Muscle of leg (tissue), 11 donors: ENCODE measurements around the gene GNAQ. TPM values are rescaled to one million over a fixed set of nuclear protein-coding genes. Genes with fewer than 3 reads are reported as not detected.

Experiments used
- DNase-seq: peaks from one replicate; pipeline ENCODE4 v3.0.0; 2013
- H3K27ac ChIP-seq: one replicate; pipeline ENCODE4 v1.5.1; 2013; ENCODE audit warnings: mild to moderate bottlenecking, low read length, control low read depth
- H3K27me3 ChIP-seq: one replicate; pipeline ENCODE4 v1.6.1; 2013; ENCODE audit warnings: low read length; ENCODE audit not compliant: control insufficient read depth, insufficient read depth
- H3K36me3 ChIP-seq: one replicate; pipeline ENCODE4 v1.6.1; 2013; ENCODE audit warnings: low read length; ENCODE audit not compliant: control insufficient read depth, insufficient read depth
- H3K4me1 ChIP-seq: one replicate; pipeline ENCODE4 v1.6.1; 2013; ENCODE audit warnings: low read length; ENCODE audit not compliant: control insufficient read depth, insufficient read depth
- H3K4me3 ChIP-seq: one replicate; pipeline ENCODE4 v1.5.1; 2013; ENCODE audit warnings: low read length, control low read depth
- H3K9me3 ChIP-seq: replicated peaks from 2 replicates; pipeline ENCODE4 v1.6.1; 2013; ENCODE audit warnings: low read depth, low read length; ENCODE audit not compliant: control insufficient read depth
- WGBS: methylation state at CpG from one replicate; pipeline ENCODE4 v1.1.5; 2013; ENCODE audit warnings: missing lambda C conversion rate; ENCODE audit not compliant: insufficient coverage; 5-methylcytosine and 5-hydroxymethylcytosine counted together
- polyA plus RNA-seq, 8 donors: library from polyadenylated mRNA; unstranded; fragments of 120-200 nt; gene quantifications; one replicate each; pipeline versions ENCODE4 v1.2.1 to v1.2.3, GENCODE V29; 2013; ENCODE audit warnings: inconsistent platforms in 1 of 8, low replicate concordance in 1 of 8; ENCODE audit not compliant: insufficient read length in 8 of 8, insufficient read depth in 1 of 8
- total RNA-seq: library from RNA; stranded (reverse); fragments of 120-200 nt; gene quantifications from one replicate; pipeline ENCODE4 v1.2.4, GENCODE V29; 2013

Gene GNAQ
- total and polyA plus RNA-seq, 9 donors, result 19.7 to 31.6 (median 27.0) TPM

DNA sequence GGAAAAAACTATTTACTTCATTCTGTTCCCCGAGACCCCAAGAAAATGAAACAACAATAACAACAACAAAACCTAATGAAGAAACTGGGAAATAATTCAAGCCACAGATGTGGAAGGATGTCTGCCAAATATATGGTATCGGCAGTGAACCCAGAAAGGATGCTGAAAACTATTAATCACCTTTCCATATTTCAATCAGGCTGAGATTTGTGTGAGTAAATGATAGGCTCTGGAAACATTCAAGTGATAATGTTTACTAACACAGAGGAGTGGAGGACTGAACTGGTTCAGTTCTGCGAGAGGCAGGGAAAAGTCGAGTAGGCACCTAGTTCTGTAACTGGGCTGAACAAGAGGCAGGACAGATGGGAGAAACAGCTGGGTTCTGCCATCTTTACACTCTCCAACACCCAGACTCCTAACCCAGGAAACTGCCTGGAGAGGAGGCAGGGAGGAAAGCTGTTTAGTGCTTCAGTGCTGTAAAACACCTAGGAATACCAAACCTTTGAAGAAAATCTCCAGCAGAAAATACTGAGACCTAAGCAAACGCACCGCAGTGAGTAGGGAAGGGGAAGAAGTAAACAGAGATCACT is 286.7 kb downstream of the GNAQ start:
- Histone ChIP-seq H3K36me3 (peaks cover 2% of the 10 kb centered on the region), H3K27me3 (no peaks in the 10 kb centered on the region), H3K4me1 (peaks cover 4% of the 10 kb centered on the region), H3K27ac (peak overlapping the region; percentile 29), H3K4me3 (no peak overlapping the region), H3K9me3 (no peaks in the 10 kb centered on the region)
- WGBS, result no CpG with 5 or more reads among the region's 6 CpGs
- DNase-seq, result peak; percentile 47

DNA sequence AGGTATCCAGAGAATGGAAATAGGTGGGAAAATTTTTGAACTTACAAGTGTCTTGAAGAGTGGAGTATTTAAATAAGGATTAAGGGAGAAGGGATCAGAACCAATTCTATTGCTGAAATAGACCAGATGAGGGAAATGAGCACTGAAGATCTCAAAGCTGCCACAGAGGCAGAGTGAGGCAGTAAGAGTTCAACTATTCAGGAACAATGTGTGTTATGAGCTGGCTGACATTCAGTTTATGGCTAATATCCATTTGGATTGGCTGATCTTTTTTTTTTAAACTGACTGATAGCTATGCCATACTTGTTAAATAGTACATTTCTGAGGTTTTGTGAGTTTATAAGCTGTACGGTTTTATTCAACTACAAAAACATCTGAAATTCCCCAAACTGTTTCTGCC is 288.2 kb downstream of the GNAQ start:
- H3K27me3 ChIP-seq, result no peaks in the 10 kb centered on the region
- H3K4me3 ChIP-seq, result no peak overlapping the region
- peak; percentile 57 for DNase-seq
- H3K4me1 ChIP-seq, result peaks cover 4% of the 10 kb centered on the region
- no peak overlapping the region for H3K27ac ChIP-seq
- no peaks in the 10 kb centered on the region for H3K9me3 ChIP-seq
- no CpG with 5 or more reads among the region's 1 CpG for WGBS
- no peaks in the 10 kb centered on the region for H3K36me3 ChIP-seq

DNA sequence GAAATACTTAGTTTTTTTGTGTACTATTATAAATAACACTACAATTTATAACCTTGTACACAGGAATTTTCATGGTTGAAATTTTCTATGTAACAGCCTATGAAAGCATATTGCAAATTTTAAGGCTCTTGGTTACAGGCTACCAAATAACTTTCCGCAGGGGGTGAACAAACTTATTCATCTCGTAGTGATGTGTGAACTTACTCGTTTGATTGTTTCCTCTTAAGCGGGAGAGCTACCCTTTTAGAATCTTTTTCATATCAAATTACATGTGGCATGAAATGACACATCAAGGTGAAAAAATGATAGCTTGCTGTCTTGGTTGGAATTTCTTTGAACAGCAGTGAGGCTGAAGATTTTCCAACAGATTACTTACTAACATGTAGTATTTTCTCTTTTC is 292.7 kb downstream of the GNAQ start:
- no CpG with 5 or more reads among the region's 4 CpGs for WGBS

DNA sequence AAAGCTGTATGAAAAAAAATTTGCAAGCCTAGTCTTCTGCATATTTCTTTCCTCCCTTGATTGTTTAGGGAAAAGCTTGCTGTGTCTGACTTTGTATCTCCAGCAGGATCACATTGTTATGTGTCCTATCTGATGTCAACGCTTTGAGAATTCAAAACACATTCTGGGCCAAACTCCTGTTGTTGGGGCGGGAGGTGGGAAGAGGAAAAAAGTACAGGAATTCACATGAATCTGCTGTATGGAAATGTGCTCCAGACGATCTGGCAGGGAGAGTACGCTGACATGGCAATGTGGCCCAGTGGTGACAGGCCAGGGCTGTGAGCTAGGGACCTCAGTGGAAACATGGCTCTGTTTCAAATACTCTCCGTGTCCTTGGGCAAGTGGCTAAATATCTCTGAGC is 296.1 kb downstream of the GNAQ start:
- peak; percentile 27 for DNase-seq
- Histone ChIP-seq H3K4me3 (no peak overlapping the region), H3K27me3 (no peaks in the 10 kb centered on the region), H3K4me1 (peaks cover 10% of the 10 kb centered on the region), H3K36me3 (no peaks in the 10 kb centered on the region), H3K27ac (no peak overlapping the region), H3K9me3 (no peaks in the 10 kb centered on the region)
- WGBS, result 50% methylated on average over 5 of the region's 5 CpGs

More for the DNA sequence above, 292.7 kb downstream of the GNAQ start:
- Histone ChIP-seq H3K9me3 (no peaks in the 10 kb centered on the region), H3K4me1 (no peaks in the 10 kb centered on the region), H3K4me3 (no peak overlapping the region), H3K27me3 (no peaks in the 10 kb centered on the region), H3K27ac (no peak overlapping the region), H3K36me3 (no peaks in the 10 kb centered on the region)
- no peak for DNase-seq

DNA sequence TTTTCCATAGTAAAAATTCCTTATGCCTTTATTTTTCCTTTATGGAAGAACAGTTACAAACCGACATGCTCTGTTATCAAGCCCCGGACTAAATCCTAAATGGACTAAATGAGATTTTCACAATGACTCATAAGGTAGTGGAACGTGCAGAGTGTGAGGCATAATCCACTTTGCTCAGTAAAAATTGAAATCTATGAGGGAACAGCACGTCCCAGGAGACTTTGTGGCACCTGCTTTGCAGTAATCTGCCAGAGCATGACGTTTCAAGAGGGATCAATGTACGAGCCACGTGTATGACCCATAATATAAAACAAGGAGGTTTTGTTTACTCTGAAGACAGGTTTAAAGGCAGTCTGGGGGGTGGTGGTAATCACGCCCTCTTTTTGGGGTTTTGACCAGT is 299.7 kb downstream of the GNAQ start:
- Histone ChIP-seq H3K4me3 (no peak overlapping the region), H3K36me3 (peaks cover 13% of the 10 kb centered on the region), H3K9me3 (no peaks in the 10 kb centered on the region), H3K27ac (no peak overlapping the region), H3K27me3 (no peaks in the 10 kb centered on the region), H3K4me1 (peaks cover 10% of the 10 kb centered on the region)
- WGBS, result 45% methylated on average over 2 of the region's 8 CpGs
- DNase-seq, result no peak

DNA sequence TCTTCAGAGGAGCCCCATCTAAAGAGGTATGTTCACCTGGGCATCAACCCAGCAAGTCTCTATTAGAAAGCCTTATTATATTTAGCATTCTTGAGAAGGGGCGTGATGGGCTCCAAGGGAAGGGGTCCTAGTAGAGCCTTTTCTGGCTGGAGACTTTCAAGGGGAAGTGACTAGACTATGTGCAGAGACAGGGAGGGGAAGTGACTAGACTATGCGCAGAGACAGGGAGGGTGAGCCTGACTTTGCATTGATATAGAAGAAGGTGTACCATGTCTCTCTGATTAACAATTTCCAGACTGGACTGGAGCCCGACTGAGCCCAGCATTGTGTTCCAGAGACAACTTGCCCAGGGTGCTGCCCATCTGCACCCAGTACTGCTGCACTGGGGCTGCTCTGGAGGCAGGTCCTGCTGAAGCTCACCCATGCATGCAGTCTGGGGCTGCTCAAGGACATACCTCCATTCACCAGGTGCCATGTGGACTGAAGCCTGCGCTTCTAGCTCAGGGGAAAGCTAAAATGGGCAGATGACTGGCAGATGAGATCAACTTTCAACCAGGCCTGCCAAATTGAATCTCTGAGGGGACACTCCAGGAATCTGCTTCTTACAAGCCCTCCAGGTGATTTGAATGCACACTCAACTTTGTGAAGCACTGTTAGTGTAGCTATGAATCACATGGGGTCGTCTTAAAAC is 300.5 kb downstream of the GNAQ start:
- WGBS, result 88% methylated on average over 4 of the region's 5 CpGs
- no peak for DNase-seq
- no peaks in the 10 kb centered on the region for H3K9me3 ChIP-seq
- no peaks in the 10 kb centered on the region for H3K27me3 ChIP-seq
- peaks cover 10% of the 10 kb centered on the region for H3K4me1 ChIP-seq
- H3K4me3 ChIP-seq, result no peak overlapping the region
- peaks cover 15% of the 10 kb centered on the region for H3K36me3 ChIP-seq
- no peak overlapping the region for H3K27ac ChIP-seq

DNA sequence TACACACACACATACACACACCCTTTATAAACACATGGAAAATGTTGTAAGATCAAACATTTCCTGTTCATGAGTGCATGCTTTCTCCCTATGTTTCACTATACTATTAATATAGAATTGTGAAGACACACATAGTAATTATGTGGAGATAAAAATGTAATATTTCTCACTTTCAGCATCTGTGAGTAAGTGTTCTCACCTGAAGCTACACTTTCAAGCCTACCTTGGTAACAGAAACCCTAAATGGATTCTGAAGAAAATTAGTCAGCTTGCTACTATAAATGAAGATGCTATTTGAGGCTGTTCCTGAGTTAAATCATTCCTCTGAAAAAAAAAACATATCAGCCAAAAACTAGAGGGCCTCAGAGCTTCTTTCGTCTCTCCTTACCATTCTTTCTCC is 302.4 kb downstream of the GNAQ start:
- Histone ChIP-seq H3K27me3 (no peaks in the 10 kb centered on the region), H3K9me3 (no peaks in the 10 kb centered on the region), H3K27ac (no peak overlapping the region), H3K4me3 (no peak overlapping the region), H3K36me3 (peaks cover 21% of the 10 kb centered on the region), H3K4me1 (peaks cover 10% of the 10 kb centered on the region)
- no CpG with 5 or more reads among the region's 1 CpG for WGBS
- DNase-seq, result no peak

DNA sequence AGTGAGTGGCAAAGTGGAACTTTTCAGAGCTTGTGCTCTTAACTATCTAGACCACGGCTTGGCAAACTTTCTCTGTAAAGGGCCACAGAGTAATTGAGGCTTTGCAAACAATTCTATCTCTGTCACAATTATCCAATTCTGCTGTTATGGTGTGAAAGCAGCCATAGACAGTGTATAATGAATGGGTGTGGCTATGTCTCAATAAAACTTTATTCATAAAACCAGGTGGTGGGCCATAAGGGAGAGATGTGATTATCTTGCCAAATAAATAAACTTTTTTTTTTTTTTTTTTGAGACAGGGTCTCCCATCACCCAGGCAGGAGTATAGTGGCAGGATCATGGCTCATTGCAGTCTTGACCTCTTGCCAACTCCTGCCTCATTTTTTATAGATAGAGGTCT is 304.8 kb downstream of the GNAQ start:
- no peaks in the 10 kb centered on the region for H3K9me3 ChIP-seq
- H3K36me3 ChIP-seq, result peaks cover 21% of the 10 kb centered on the region
- H3K27ac ChIP-seq, result no peak overlapping the region
- DNase-seq, result no peak
- H3K4me1 ChIP-seq, result peaks cover 7% of the 10 kb centered on the region
- no CpG with 5 or more reads among the region's 1 CpG for WGBS
- no peaks in the 10 kb centered on the region for H3K27me3 ChIP-seq
- H3K4me3 ChIP-seq, result no peak overlapping the region

DNA sequence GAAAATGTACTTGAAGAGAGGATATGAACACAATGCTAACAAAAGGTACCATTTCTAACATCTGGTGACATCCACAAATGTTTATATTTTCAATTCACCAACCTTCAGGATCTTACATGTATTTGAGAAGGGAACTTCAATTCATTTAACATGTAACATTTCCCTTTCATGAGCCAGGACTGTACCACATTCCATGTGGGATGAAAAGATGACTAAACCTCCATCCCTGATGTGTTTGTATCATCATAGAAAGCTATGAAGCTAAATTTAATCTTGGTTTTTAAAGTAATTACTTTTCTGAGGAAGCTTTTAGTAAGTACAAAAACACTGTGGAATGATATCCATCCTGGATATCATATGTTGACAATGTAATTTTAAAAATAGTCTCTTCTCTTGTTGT is 305.3 kb downstream of the GNAQ start:
- H3K4me1 ChIP-seq, result peaks cover 4% of the 10 kb centered on the region
- no peak for DNase-seq
- no peak overlapping the region for H3K27ac ChIP-seq
- H3K4me3 ChIP-seq, result no peak overlapping the region
- H3K9me3 ChIP-seq, result no peaks in the 10 kb centered on the region
- no peaks in the 10 kb centered on the region for H3K27me3 ChIP-seq
- H3K36me3 ChIP-seq, result peaks cover 21% of the 10 kb centered on the region

DNA sequence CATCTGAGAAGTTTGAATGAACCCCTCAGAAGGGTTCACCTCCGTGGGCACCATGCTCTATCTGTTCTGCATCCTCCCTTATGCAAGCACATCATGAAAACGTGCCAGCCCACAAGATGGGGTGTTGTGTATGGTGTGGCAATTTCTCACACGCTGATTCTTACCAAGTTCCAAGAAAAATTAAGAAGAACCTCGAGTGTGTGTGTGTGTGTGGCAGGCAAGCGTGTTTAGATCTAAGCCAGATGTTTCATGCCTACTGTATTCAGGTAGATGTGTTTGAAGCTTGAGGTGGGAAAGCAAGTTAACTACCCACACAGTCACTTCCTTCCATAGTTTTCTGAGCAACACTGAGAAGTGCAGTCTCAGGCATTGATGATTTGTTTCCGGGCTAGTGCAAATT is 305.8 kb downstream of the GNAQ start:
- no CpG with 5 or more reads among the region's 6 CpGs for WGBS
- peaks cover 21% of the 10 kb centered on the region for H3K36me3 ChIP-seq

More for the DNA sequence above, 305.8 kb downstream of the GNAQ start:
- no peaks in the 10 kb centered on the region for H3K27me3 ChIP-seq
- H3K27ac ChIP-seq, result no peak overlapping the region
- no peak overlapping the region for H3K4me3 ChIP-seq
- no peaks in the 10 kb centered on the region for H3K9me3 ChIP-seq
- no peak for DNase-seq
- H3K4me1 ChIP-seq, result no peaks in the 10 kb centered on the region
